T-helper 17 cell (primary cell): ENCODE results near the gene C4orf36. TPM values are rescaled to one million over a fixed set of nuclear protein-coding genes. Genes with fewer than 3 reads are reported as not detected.

Source experiments
- ATAC-seq: fragments of 150-1000 bp; cut with Tn5 transposase; 2 replicates; pipeline ENCODE4 v1.10.0; 2021; ENCODE audit warnings: mild to moderate bottlenecking, moderate library complexity
- DNase-seq, 3 donors: peaks; one replicate each; pipeline versions ENCODE4 v3.0.0 to v3.0.0-alpha.2; 2020 to 2021
- H3K9me3 ChIP-seq: one replicate; pipeline ENCODE4 v1.7.0; 2013; ENCODE audit warnings: low read length, mild to moderate bottlenecking; ENCODE audit not compliant: control insufficient read depth, poor library complexity, severe bottlenecking
- H3K27ac Mint-ChIP-seq: one replicate; pipeline ENCODE4 v1.8.0; 2022; ENCODE audit warnings: mild to moderate bottlenecking, moderate library complexity, mixed read lengths
- H3K27me3 Mint-ChIP-seq: one replicate; pipeline ENCODE4 v1.8.0; 2022; ENCODE audit warnings: mixed read lengths
- H3K36me3 Mint-ChIP-seq: one replicate; pipeline ENCODE4 v1.8.0; 2022; ENCODE audit warnings: low read depth, mixed read lengths
- H3K4me1 Mint-ChIP-seq: one replicate; pipeline ENCODE4 v1.8.0; 2022; ENCODE audit warnings: mild to moderate bottlenecking, mixed read lengths
- H3K4me3 Mint-ChIP-seq: one replicate; pipeline ENCODE4 v1.8.0; 2022; ENCODE audit warnings: mild to moderate bottlenecking, moderate library complexity, mixed read lengths
- total RNA-seq, 4 donors: library from RNA in 2 of 4; stranded (reverse) in 2 of 4; gene quantifications; one replicate each; pipeline ENCODE4 v1.2.3 and lab custom pipeline; 2022 to 2026

The C4orf36 gene
- total RNA-seq, 2 donors from 2014 or later = not detected

GRCh38 chr4:86870442-86871069 lies 21.7 kb downstream of the C4orf36 start:
- Mint-ChIP-seq H3K4me3 (no peak overlapping the region), H3K27ac (no peak overlapping the region), H3K27me3 (peaks cover 7% of the 10 kb centered on the region), H3K4me1 (peaks cover 2% of the 10 kb centered on the region), H3K36me3 (peaks cover 4% of the 10 kb centered on the region)
- H3K9me3 ChIP-seq = no peaks in the 10 kb centered on the region
- no peak for DNase-seq
- ATAC-seq = no peak

DNA sequence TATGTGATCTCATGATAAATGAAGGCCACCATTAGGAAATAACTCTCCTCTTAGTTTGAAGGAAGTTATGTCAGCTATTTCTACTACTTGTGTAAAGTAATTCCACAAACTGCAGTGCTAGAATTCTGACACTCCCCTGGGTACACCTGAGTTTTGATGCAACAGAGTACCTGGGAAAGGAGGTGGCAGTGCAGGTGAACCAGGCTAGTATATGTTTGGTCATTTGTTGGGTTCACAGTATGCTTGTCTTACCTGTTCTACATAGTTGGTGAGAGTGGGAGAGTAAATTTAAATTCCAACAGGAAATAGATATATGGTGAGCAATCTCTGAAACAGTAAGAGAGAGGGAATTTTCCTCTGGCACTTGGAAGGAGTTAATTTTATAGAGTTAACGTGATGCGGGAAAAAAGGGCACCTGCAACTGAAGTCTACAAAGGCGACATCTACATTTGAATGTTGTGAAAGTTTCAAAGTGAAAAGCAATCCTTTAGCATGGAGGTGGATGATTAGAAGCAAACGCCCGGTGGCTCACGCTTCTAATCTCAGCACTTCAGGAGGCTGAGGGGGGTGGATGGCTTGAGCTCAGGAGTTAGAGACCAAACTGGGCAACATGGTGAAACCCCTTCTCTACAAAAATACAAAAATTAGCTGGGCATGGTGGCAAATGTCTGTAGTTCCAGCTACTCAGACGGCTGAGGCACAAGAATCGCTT lies 34.7 kb downstream of the C4orf36 start:
- no peak overlapping the region for H3K27ac Mint-ChIP-seq

DNA sequence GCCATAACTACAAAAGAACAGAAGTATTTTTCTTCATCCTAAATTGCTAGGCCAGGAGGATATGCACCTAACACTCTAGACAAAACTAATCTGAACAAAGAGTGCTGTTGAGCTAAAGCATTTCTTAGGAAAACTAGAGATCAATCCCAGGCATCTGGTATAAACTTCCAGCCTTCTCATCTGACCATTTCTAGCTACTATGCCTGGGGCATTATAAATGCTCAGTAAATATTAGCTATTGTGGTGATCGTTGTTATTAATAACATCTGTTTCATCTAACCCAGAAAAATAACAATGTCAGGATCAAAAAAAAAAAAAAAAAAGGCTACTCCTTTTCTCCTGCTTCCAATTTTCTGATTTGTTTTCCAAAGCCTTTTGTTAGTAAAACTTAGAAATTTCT lies 35.3 kb downstream of the C4orf36 start:
- Mint-ChIP-seq H3K27me3 (no peaks in the 10 kb centered on the region), H3K36me3 (no peaks in the 10 kb centered on the region), H3K27ac (no peak overlapping the region), H3K4me1 (no peaks in the 10 kb centered on the region), H3K4me3 (no peak overlapping the region)
- no peaks in the 10 kb centered on the region for H3K9me3 ChIP-seq
- DNase-seq = no peak
- ATAC-seq = no peak

More for the DNA sequence above, 34.7 kb downstream of the C4orf36 start:
- no peaks in the 10 kb centered on the region for H3K27me3 Mint-ChIP-seq
- H3K4me1 Mint-ChIP-seq = no peaks in the 10 kb centered on the region
- H3K4me3 Mint-ChIP-seq = no peak overlapping the region
- H3K36me3 Mint-ChIP-seq = no peaks in the 10 kb centered on the region
- H3K9me3 ChIP-seq = no peaks in the 10 kb centered on the region
- DNase-seq = no peak
- ATAC-seq = no peak

GRCh38 chr4:86855572-86855971 lies 36.6 kb downstream of the C4orf36 start:
- Mint-ChIP-seq H3K27ac (no peak overlapping the region), H3K36me3 (no peaks in the 10 kb centered on the region), H3K4me3 (no peak overlapping the region), H3K4me1 (no peaks in the 10 kb centered on the region), H3K27me3 (no peaks in the 10 kb centered on the region)
- ATAC-seq = no peak
- no peak for DNase-seq
- H3K9me3 ChIP-seq = no peaks in the 10 kb centered on the region

- no peak for ATAC-seq
- Mint-ChIP-seq H3K27ac (no peak overlapping the region), H3K36me3 (peaks cover 2% of the 10 kb centered on the region), H3K4me1 (no peaks in the 10 kb centered on the region), H3K4me3 (no peak overlapping the region), H3K27me3 (peaks cover 18% of the 10 kb centered on the region)
- H3K9me3 ChIP-seq = no peaks in the 10 kb centered on the region
- no peak for DNase-seq
Measured at GRCh38 chr4:86853209-86853608, 39.0 kb downstream of the C4orf36 start.

GRCh38 chr4:86848732-86849619 lies 43.2 kb downstream of the C4orf36 start, which contains the start of gene SLC10A6:
Gene SLC10A6 (minus strand): TSS chr4:86849384. CDS start chr4:86849115, 269 bp downstream.
- H3K4me3 Mint-ChIP-seq = no peak within 1 kb of the TSS
- no peaks in the 10 kb centered on the region for H3K9me3 ChIP-seq
- peaks cover 2% of the 10 kb centered on the region for H3K36me3 Mint-ChIP-seq
- DNase-seq = no peak
- peaks cover 26% of the 10 kb centered on the region for H3K27me3 Mint-ChIP-seq
- no peak within 1 kb of the TSS for H3K27ac Mint-ChIP-seq
- no peaks in the 10 kb centered on the region for H3K4me1 Mint-ChIP-seq
- ATAC-seq = no peak

- no peak overlapping the region for H3K27ac Mint-ChIP-seq
- no peaks in the 10 kb centered on the region for H3K9me3 ChIP-seq
- peaks cover 26% of the 10 kb centered on the region for H3K27me3 Mint-ChIP-seq
- H3K4me1 Mint-ChIP-seq = no peaks in the 10 kb centered on the region
- peaks cover 2% of the 10 kb centered on the region for H3K36me3 Mint-ChIP-seq
- DNase-seq = no peak
- no peak for ATAC-seq
- H3K4me3 Mint-ChIP-seq = no peak overlapping the region
Measured at GRCh38 chr4:86848136-86848535, 44.1 kb downstream of the C4orf36 start.

GRCh38 chr4:86847571-86847970 lies 44.7 kb downstream of the C4orf36 start:
- DNase-seq = no peak
- H3K27me3 Mint-ChIP-seq = peaks cover 26% of the 10 kb centered on the region
- H3K27ac Mint-ChIP-seq = no peak overlapping the region
- ATAC-seq = no peak
- peaks cover 2% of the 10 kb centered on the region for H3K36me3 Mint-ChIP-seq
- H3K9me3 ChIP-seq = no peaks in the 10 kb centered on the region
- H3K4me3 Mint-ChIP-seq = no peak overlapping the region
- H3K4me1 Mint-ChIP-seq = no peaks in the 10 kb centered on the region

DNA sequence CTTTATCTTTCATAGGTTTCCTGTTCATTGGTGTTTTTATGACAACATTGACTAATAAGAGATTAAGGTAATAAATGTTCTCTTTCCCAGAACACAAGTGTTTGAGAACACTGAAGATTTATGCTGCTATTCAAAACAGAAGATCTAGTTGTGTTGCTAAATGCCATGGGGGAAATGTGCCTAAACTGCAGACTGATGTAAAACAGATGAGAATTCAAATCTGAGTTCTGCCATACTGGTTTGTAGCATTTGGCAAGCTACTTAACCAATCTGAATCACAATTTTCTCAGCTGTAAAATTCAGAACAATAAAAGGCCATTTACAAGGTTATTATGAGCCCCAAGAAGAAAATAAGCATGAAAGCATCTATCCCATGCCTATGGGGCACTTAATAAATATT lies 45.3 kb downstream of the C4orf36 start:
- no peak for ATAC-seq
- no peaks in the 10 kb centered on the region for H3K4me1 Mint-ChIP-seq

GRCh38 chr4:86845593-86845992 lies 46.6 kb downstream of the C4orf36 start:
- Mint-ChIP-seq H3K36me3 (peaks cover 2% of the 10 kb centered on the region), H3K4me3 (no peak overlapping the region), H3K4me1 (no peaks in the 10 kb centered on the region), H3K27me3 (peaks cover 26% of the 10 kb centered on the region), H3K27ac (no peak overlapping the region)
- DNase-seq (no peak), ATAC-seq (no peak)
- no peaks in the 10 kb centered on the region for H3K9me3 ChIP-seq

More for the DNA sequence above, 45.3 kb downstream of the C4orf36 start:
- H3K27me3 Mint-ChIP-seq = peaks cover 26% of the 10 kb centered on the region
- no peak for DNase-seq
- no peak overlapping the region for H3K4me3 Mint-ChIP-seq
- no peaks in the 10 kb centered on the region for H3K9me3 ChIP-seq
- H3K36me3 Mint-ChIP-seq = peaks cover 2% of the 10 kb centered on the region
- H3K27ac Mint-ChIP-seq = no peak overlapping the region

GRCh38 chr4:86841309-86841708 lies 50.9 kb downstream of the C4orf36 start:
- Mint-ChIP-seq H3K27ac (no peak overlapping the region), H3K27me3 (peaks cover 7% of the 10 kb centered on the region), H3K36me3 (no peaks in the 10 kb centered on the region), H3K4me1 (no peaks in the 10 kb centered on the region), H3K4me3 (no peak overlapping the region)
- DNase-seq (no peak), ATAC-seq (no peak)
- no peaks in the 10 kb centered on the region for H3K9me3 ChIP-seq

GRCh38 chr4:86840858-86841257 lies 51.4 kb downstream of the C4orf36 start:
- no peaks in the 10 kb centered on the region for H3K4me1 Mint-ChIP-seq
- no peaks in the 10 kb centered on the region for H3K36me3 Mint-ChIP-seq
- H3K27ac Mint-ChIP-seq = no peak overlapping the region
- no peaks in the 10 kb centered on the region for H3K9me3 ChIP-seq
- H3K4me3 Mint-ChIP-seq = no peak overlapping the region
- no peak for DNase-seq
- no peak for ATAC-seq
- peaks cover 7% of the 10 kb centered on the region for H3K27me3 Mint-ChIP-seq
